Peyer's patch (tissue), 4 donors: ENCODE data around the gene TXNDC16.

ENCODE experiments used
- POLR2A ChIP-seq, 2 donors: fragments of 450-650 bp; IDR thresholded peaks; one replicate each; pipeline ENCODE4 v1.5.1; 2017; ENCODE audit warnings: antibody characterized with exemption in 2 of 2, mild to moderate bottlenecking in 2 of 2, moderate library complexity in 2 of 2
- TF ChIP-seq, protein P1 (sequence below), 6 experiments: fragments of 450-650 bp in 4 of 6; fragments of 200-600 bp in 2 of 6; sonication (generic) in 1 of 6; IDR thresholded peaks; one replicate each; pipeline ENCODE4 v1.5.1; 2017 to 2019; ENCODE audit warnings: antibody characterized with exemption in 6 of 6, mild to moderate bottlenecking in 3 of 6, moderate library complexity in 1 of 6

DNA sequence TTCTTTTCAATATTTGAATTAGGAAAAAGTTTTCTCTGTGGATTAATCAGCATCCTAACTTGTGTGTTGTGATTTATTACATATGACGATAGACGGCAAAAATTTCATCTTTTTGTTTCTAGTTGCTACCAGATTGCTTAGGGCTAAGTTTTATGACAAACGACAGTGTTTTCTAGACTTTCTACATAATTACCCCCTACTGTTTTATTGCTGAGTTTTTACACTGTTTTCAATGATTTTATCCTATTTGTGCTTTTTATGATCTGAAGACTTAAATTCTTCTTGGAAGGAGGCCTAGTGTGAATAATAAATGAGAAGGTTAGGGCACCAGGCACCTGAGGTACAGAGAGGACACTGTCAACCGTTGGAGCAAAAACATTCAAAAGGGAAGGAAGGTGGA, 88.1 kb downstream of the TXNDC16 start:
- TF ChIP-seq, protein P1, sequence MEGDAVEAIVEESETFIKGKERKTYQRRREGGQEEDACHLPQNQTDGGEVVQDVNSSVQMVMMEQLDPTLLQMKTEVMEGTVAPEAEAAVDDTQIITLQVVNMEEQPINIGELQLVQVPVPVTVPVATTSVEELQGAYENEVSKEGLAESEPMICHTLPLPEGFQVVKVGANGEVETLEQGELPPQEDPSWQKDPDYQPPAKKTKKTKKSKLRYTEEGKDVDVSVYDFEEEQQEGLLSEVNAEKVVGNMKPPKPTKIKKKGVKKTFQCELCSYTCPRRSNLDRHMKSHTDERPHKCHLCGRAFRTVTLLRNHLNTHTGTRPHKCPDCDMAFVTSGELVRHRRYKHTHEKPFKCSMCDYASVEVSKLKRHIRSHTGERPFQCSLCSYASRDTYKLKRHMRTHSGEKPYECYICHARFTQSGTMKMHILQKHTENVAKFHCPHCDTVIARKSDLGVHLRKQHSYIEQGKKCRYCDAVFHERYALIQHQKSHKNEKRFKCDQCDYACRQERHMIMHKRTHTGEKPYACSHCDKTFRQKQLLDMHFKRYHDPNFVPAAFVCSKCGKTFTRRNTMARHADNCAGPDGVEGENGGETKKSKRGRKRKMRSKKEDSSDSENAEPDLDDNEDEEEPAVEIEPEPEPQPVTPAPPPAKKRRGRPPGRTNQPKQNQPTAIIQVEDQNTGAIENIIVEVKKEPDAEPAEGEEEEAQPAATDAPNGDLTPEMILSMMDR (IDR thresholded peaks at IDR 0.05), result no peak
- TF ChIP-seq POLR2A (IDR thresholded peaks at IDR 0.05), result no peak
